SK-N-MC (cell line): ENCODE measurements around the gene RNF5.

ENCODE experiments used
- DNase-seq: peaks from one replicate; pipeline ENCODE4 v3.0.0-alpha.2; 2011; ENCODE audit warnings: low read depth, low spot score
- H3K27ac ChIP-seq: fragments of 200-600 bp; sonication (generic); 2 replicates; pipeline ENCODE4 v1.5.1; 2016; ENCODE audit warnings: mixed run types
- H3K36me3 ChIP-seq: fragments of 200-600 bp; sonication (generic); 2 replicates; pipeline ENCODE4 v1.6.1; 2017; ENCODE audit warnings: antibody characterized with exemption, low read length, mixed read lengths; ENCODE audit not compliant: insufficient read depth
- H3K4me3 ChIP-seq: fragments of 200-600 bp; sonication (generic); 2 replicates; pipeline ENCODE4 v1.5.1; 2016
- H3K9ac ChIP-seq: fragments of 200-600 bp; sonication (generic); 2 replicates; pipeline ENCODE4 v1.8.0; 2017; ENCODE audit warnings: mixed run types, mixed read lengths; ENCODE audit not compliant: insufficient read length
- H3K9me3 ChIP-seq: fragments of 200-600 bp; sonication (generic); 2 replicates; pipeline ENCODE4 v1.6.1; 2017; ENCODE audit warnings: low read depth, mild to moderate bottlenecking, antibody characterized with exemption, low read length, moderate library complexity, mixed read lengths
- EZH2 ChIP-seq: fragments of 200-600 bp; sonication (generic); IDR thresholded peaks from one replicate; pipeline ENCODE4 v1.6.1; 2017; ENCODE audit warnings: antibody characterized with exemption
- FOXP2 ChIP-seq: optimal IDR thresholded peaks from 2 replicates; pipeline ENCODE3; 2011; ENCODE audit warnings: mild to moderate bottlenecking, moderate library complexity; ENCODE audit not compliant: insufficient read depth; ENCODE audit errors: extremely low read length, control extremely low read depth
- POLR2AphosphoS5 ChIP-seq: IDR thresholded peaks from 2 replicates; pipeline ENCODE4 v1.6.1; 2012; ENCODE audit warnings: mild to moderate bottlenecking, low read depth, low read length, borderline replicate concordance

Gene RNF5

GRCh38 chr6:32215617-32216016 is 37.4 kb downstream of the RNF5 start:
- TF ChIP-seq POLR2AphosphoS5 (no peak), EZH2 (no peak), FOXP2 (no peak)
- H3K9ac ChIP-seq, result no peak overlapping the region
- DNase-seq, result no peak

GRCh38 chr6:32216285-32216684 is 38.1 kb downstream of the RNF5 start:
- H3K27ac ChIP-seq, result no peak overlapping the region
- no peak overlapping the region for H3K9ac ChIP-seq
- no peaks in the 10 kb centered on the region for H3K36me3 ChIP-seq
- no peak for TF ChIP-seq POLR2AphosphoS5
- no peak for TF ChIP-seq FOXP2
- no peak for TF ChIP-seq EZH2
- no peaks in the 10 kb centered on the region for H3K9me3 ChIP-seq
- no peak for DNase-seq
- H3K4me3 ChIP-seq, result no peak overlapping the region

More at GRCh38 chr6:32215617-32216016, 37.4 kb downstream of the RNF5 start:
- no peak overlapping the region for H3K4me3 ChIP-seq
- no peak overlapping the region for H3K27ac ChIP-seq
- H3K9me3 ChIP-seq, result no peaks in the 10 kb centered on the region
- no peaks in the 10 kb centered on the region for H3K36me3 ChIP-seq

GRCh38 chr6:32216998-32217397 is 38.8 kb downstream of the RNF5 start:
- Histone ChIP-seq H3K4me3 (no peak overlapping the region), H3K9ac (no peak overlapping the region), H3K27ac (no peak overlapping the region), H3K36me3 (no peaks in the 10 kb centered on the region), H3K9me3 (no peaks in the 10 kb centered on the region)
- TF ChIP-seq FOXP2, result no peak
- no peak for TF ChIP-seq POLR2AphosphoS5
- TF ChIP-seq EZH2, result no peak
- DNase-seq, result no peak

GRCh38 chr6:32218167-32218566 is 40.0 kb downstream of the RNF5 start:
- no peak for TF ChIP-seq POLR2AphosphoS5
- TF ChIP-seq FOXP2, result no peak
- TF ChIP-seq EZH2, result no peak
- DNase-seq, result no peak
- no peak overlapping the region for H3K4me3 ChIP-seq

GRCh38 chr6:32220021-32220420 is 41.8 kb downstream of the RNF5 start:
- no peak overlapping the region for H3K27ac ChIP-seq
- DNase-seq, result no peak
- H3K36me3 ChIP-seq, result no peaks in the 10 kb centered on the region
- TF ChIP-seq FOXP2, result no peak
- no peak for TF ChIP-seq EZH2
- no peak for TF ChIP-seq POLR2AphosphoS5
- no peaks in the 10 kb centered on the region for H3K9me3 ChIP-seq
- H3K4me3 ChIP-seq, result no peak overlapping the region
- H3K9ac ChIP-seq, result no peak overlapping the region

More at GRCh38 chr6:32218167-32218566, 40.0 kb downstream of the RNF5 start:
- H3K36me3 ChIP-seq, result no peaks in the 10 kb centered on the region
- no peak overlapping the region for H3K27ac ChIP-seq
- H3K9ac ChIP-seq, result no peak overlapping the region
- no peaks in the 10 kb centered on the region for H3K9me3 ChIP-seq

GRCh38 chr6:32222333-32223230 is 44.4 kb downstream of the RNF5 start:
- no peak overlapping the region for H3K27ac ChIP-seq
- no peak overlapping the region for H3K4me3 ChIP-seq
- no peaks in the 10 kb centered on the region for H3K36me3 ChIP-seq
- no peak for TF ChIP-seq FOXP2
- no peak for TF ChIP-seq EZH2
- no peak for TF ChIP-seq POLR2AphosphoS5
- DNase-seq, result no peak
- no peaks in the 10 kb centered on the region for H3K9me3 ChIP-seq
- H3K9ac ChIP-seq, result no peak overlapping the region

GRCh38 chr6:32223258-32224235 is 45.3 kb downstream of the RNF5 start, which contains the start of gene NOTCH4:
TSS of gene NOTCH4 (minus strand) at chr6:32224067. CDS start at chr6:32223928, 139 bp downstream.
- DNase-seq, result no peak
- Histone ChIP-seq H3K4me3 (no peak within 1 kb of the TSS), H3K9me3 (no peaks in the 10 kb centered on the region), H3K27ac (no peak within 1 kb of the TSS), H3K9ac (no peak within 1 kb of the TSS), H3K36me3 (no peaks in the 10 kb centered on the region)
- TF ChIP-seq FOXP2 (no peak), EZH2 (no peak), POLR2AphosphoS5 (no peak)

- TF ChIP-seq POLR2AphosphoS5 (no peak), FOXP2 (no peak), EZH2 (no peak)
- no peak overlapping the region for H3K4me3 ChIP-seq
- DNase-seq, result no peak
These were observed 46.5 kb downstream of the RNF5 start for GRCh38 chr6:32224696-32225095.

More at GRCh38 chr6:32224696-32225095, 46.5 kb downstream of the RNF5 start:
- no peaks in the 10 kb centered on the region for H3K9me3 ChIP-seq
- H3K27ac ChIP-seq, result no peak overlapping the region
- no peak overlapping the region for H3K9ac ChIP-seq
- no peaks in the 10 kb centered on the region for H3K36me3 ChIP-seq
